ENCODE measurements around the gene AVPR1A.
"Not testable (repeated sequence)": the region's sequence is repeated elsewhere in the genome, so short reads cannot be mapped to it uniquely, and the experiment has no call there.

The AVPR1A gene
- 0 to 0.18 (median 0) reads per million in 4 experiments for total RNA-seq

DNA sequence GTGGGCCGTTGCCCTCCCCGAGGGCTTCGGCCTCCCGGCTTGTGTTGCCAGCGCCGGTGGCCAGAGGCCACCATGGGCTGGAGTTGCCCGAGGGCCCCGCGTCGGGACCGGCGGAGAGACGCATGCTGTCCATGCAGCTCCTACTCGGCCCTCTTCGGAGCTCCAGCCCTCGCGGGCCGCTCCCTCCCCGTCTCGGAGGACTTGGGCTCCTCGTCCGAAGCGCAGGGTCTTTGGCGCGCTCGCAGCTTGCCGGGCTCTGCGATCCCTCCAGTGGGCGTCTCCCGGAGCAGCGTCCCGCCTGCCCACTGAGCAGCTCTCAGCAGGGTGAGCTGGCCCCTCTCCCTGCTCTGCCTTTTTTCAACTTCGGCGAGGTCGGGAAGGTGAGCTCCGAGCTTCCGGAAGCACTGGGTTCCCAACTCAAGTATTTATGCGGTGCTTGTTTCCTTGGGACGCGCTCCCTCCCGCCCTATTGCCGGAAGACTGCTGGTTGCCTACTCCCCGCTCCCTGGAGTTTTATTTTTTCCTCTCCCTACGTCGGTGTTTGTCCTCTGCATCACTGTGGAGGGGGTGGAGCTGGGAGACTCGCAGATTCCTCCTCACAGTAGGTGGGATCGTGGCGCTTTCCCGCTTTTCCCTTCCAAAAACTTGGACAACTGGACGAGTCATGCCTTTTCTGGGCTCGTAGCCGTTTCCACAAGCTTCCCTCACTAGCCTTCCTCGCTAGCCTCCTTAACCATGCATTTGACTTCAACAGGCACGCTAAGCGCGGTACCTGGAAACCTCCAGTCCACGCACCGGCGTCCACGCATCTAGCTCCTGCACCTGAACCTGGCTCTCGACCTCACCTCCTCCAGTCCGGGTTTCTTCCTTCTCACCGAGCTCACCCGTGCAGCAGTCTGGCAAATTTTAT, at the start of gene AVPR1A:
Gene AVPR1A, minus strand, starts transcription at position 489 of the 910 bp plus-strand sequence. Its CDS starts 365 bp downstream, at position 124.
- DNase-seq: no peak

DNA sequence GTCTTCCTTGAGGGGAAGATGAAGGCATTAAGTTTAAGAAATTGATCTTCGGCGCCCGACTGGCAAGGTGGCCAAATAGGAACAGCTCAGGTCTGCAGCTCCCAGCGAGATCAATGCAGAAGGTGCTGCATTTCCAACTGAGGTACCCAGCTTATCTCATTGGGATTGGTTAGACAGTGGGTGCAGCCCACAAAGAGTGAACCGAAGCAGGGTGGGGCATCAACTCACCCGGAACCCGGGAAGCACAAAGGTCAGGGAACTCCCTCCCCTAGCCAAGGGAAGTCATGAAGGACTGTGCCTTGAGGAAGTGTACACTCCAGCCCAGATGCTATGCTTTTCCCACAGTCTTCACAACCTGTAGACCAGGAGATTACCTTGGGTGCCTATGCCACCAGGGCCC, 45.2 kb upstream of the AVPR1A start:
- no peak for DNase-seq

- DNase-seq: no peak
Observed at GRCh38 chr12:63179224-63179623, 28.2 kb upstream of the AVPR1A start.

DNA sequence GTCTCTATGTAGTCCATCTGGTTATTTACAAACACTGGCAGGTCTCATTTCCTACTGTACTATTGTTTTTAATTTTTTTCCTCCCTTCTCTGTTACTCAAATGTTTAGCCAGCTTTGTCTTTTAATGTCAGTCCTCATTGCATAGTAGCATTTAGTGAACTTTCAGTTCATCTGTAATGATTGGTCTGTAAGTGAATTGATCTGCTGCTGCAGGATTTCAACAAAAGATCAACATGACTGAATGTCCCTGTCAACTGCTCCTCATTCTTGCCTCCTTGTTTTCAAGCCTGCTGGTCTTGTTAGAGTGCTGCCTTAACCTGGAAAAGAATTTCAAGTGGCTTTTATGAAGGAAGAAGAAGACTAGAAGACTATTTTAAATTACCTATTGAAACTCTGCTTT, 19.3 kb upstream of the AVPR1A start:
- no peak for DNase-seq

GRCh38 chr12:63167741-63168140, 16.7 kb upstream of the AVPR1A start:
- DNase-seq: not testable (repeated sequence)

DNA sequence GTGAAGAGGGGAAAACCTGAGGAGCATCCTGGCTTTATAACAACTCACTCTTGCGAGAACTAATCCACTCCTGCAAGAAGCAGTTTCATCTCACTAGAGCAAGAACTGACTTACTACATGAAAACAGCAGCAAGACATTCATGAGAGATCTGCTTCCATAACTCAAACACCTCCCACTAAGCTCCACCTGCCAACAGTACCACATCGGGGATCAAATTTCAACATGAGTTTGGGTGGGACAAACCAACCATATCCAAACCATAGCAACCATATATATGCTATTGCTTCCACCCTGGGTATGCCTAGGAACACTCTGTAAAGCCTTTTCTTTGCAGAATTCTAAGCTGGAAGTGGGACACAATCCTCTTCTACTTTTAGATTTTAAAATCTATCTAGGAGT, 13.9 kb upstream of the AVPR1A start:
- DNase-seq: no peak

- DNase-seq: no peak
Observed at GRCh38 chr12:63163541-63163940, 12.5 kb upstream of the AVPR1A start.

GRCh38 chr12:63155375-63155774, 4.4 kb upstream of the AVPR1A start:
- no peak for DNase-seq

DNA sequence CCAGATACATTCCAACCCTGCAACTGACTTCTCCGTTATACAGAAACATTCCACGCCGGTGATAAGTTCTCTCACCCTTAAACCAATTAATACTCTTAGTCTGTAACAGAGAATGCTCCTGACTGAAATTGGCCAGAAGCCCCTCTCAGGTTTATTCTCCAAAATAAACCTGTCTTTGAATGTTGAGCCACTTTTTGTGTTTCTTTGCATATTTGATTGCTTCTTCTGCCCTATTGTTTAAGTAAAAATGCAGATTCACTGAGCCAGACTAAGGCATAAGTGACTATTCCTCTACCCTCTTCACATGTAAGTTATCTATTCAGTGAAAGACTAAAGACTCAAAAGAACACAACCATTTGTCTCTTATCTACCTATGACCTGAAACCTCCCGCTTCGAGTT, 3.6 kb upstream of the AVPR1A start:
- DNase-seq: no peak

DNA sequence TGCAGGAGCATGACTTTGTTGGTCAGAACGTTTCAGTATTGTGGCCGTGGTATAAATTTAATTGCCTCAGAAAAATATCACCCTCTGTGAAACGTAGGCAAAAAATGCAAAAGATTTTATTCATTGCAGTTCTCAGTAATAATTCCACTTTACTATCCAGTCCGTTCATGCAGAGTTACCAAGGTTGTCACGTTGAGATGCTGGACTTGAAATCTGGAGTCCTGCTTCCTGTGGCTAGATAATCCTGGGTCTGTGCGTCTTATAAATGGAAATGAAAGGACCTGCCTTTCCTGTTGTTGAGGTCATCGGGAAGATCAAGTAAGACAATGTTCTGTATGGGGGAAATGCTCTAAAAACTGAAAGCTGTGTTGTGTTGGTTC, 1.3 kb upstream of the AVPR1A start:
- DNase-seq: no peak

DNA sequence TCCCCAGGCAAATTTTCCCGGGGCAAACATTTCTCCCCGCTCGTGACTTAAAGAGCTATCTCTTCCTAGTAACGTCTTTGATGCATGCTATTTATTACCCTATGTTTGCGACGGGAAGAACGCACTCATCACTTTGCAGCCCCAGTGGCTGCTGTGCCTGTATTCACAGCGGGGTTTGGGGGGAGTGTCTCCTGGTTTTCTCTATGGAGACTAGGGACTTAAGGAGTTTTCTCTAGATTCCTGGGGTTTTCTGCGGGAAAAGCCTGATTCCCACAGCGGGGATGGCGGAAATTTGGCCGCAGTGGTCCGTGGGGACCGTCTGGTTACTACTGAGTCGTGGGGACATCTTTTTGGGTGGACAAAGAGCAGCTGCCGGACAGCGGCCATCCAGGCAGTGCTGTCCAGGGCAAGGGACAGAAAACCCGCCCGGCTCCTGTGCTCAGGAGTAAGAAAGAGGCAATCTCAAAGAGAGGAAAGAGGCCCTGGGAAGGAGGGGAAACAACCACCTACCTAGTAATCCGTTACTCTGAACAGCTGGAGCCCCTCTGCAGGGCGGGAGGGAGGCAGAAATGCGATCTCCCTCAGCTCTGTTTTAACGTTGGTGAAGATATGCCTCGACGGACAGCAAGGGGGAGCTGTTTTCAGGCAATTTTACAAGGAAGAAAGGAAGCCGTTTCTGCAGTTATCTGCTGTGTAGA, 771 bp upstream of the AVPR1A start:
- DNase-seq: no peak

DNA sequence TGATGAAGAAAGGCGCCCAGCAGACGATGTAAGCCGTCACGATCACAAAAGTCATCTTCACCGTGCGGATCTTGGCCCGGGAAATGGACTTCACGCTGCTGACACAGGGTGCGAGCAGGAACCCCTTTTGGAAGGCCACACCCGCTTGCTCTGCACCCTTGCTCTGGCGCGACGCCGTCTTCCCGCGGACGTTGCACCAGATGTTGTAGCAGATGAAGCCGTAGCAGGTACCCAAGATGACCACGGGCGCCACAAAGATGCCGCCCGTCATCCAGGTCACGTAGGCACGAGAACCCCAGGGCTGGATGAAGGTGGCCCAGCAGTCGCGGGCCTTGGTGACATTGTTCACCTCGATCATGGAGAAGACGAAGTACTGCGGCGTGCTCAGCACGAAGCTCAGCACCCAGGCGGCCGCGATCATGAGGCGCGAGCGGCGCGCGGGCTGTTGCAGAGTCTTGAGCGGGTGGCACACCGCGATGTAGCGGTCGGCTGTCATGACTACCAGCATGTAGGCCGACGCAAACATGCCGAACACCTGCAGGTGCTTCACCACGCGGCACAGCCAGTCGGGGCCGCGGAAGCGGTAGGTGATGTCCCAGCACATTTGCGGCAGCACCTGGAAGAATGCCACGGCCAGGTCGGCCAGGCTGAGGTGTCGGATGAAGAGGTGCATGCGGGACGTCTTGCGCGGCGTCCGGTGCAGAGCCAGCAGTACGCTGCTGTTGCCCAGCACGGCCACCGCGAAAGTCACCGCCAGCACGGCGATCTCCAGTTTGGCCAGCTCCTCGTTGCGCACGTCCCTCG, 890 bp downstream of the AVPR1A start:
- no peak for DNase-seq

DNA sequence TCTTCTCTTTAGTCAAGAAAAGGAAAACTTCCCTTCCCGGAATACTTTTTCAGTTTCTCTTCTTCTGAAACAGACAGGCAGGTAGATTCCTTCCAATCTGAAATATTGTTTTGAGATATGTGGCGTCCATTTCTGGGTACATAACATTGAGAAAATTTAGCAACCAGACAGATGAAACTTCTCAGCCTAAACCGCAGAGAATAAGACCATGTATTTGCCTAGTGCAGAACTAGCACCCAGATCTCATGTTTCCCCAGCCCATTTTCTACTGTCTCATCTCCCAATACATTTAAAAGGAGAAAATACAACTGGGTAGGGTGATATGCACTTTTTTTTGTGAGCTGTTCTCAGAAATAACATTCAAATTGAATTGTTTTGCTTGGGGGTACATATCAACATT, 6.4 kb downstream of the AVPR1A start:
- DNase-seq: no peak

DNA sequence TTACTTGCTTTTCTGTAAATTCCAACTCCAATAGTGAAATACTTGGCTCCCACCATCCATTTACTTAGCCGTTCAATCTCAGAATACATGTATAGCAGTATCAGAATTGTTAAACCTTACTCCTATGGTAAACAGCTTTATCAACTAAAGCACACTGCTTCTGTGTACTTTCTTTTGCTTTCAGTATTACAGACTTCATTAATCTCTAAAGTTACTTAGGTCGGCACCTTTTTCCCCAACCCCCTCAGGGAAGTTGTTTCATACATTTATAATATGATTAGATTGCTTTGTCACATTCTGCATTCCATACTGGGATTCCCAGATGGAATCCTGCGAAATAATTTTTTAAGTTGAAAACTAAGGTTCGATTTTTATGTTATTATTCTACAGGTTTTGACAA, 12.5 kb downstream of the AVPR1A start:
- DNase-seq: no peak

GRCh38 chr12:63133981-63134380, 17.0 kb downstream of the AVPR1A start:
- no peak for DNase-seq

DNA sequence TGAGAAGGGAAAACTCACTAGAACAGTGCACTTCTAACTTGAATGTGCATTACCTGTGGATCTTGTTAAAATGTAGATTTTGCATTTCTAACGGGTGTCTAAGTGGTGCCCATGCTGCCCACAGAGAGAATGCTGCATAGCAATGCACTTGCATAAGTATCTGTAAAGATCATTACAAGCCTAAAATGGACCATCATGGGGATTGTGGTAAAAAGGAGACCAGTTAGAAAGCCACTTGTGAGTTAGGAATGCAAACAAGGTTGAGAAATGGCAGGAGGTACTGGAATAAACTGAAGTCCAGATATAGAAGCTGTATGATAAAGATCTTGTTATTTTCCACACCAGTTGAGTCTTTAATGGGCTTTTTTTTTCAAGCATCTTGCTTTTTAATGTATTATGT, 18.8 kb downstream of the AVPR1A start:
- no peak for DNase-seq

DNA sequence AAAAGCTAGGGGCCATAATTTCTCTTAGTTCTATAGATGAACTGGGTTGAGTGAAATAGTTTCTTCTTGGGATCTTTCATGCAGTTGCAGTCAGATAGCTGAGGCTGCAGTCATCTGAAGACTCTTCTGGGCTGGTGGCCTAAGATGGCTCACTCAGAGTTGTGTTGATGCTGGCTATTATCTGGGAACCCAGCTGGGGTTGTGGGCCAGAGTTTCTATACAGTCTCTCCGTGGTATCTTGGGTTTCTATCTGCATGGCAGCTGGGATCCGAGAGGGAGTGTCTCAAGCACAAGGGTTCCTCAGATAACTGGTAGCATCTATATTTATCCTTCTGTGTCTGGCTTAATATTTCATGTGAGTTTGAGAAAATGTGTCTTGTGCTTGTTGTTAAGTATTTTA, 21.1 kb downstream of the AVPR1A start:
- DNase-seq: no peak

DNA sequence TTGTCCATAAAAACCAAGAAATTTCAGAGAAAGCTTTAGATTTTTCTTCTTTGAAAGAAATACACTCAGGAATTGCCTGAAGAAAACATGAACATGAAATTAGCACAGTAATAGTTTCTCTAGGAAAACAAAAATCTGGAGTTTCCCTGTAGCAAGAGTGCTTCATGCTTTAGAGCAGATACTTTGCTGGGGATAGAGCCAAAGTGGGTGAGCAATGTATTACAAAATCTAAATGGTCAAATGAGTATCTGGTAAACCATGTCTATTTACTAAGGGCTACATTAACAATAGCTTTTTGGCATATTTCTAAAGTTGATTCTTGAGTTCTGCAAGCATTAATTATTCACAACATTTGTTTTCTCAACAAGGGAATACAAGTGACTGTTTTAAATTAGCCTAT, 26.2 kb downstream of the AVPR1A start:
- DNase-seq: no peak

DNA sequence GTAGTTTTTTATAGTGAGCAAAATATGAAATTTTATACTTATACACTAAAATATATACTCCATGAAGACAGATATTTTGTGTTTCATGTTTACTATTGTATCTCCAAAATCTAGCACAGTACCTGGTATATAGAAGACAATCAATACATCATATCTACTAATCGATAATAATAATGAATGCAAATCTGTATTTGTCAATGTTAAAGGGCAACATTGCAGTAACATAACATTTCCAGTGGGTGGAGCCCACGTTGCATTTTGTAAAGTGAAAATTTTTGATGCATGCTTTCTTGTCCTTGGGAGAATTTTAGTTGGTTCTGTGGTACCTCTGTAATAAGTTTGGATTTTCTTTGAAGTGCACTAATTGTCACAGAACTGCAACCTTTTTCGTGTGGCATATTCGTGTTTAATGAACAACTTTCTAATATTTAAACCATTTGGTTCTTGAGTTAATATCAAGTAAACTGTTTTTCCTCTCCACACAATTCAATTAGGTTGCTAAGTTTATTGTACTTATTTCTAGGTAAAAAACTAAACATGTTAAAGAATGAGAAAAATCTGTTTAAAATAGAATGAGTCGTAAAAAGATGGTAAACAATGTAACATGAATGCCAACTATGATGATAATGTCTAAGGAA, 47.4 kb downstream of the AVPR1A start:
- DNase-seq: no peak

DNA sequence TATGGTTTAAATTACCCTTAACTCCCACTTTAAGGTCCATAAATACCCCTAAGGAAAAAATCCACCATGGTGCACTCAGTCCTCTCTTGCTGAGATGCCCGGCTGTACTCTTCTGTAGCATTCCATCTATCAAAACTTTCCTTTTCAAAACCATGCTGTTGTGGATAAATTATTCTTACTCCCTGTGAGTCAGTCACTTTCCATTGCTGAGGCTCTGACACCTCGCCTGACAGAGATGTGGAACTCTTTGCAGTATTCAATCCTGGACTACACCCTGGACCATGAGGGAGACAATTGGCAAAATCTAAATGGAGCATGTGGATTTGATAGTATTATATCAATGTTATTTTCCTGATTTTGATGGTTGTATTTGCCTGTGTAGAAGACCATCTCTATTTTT, 49.1 kb downstream of the AVPR1A start:
- DNase-seq: no peak

- DNase-seq: no peak
Observed at GRCh38 chr12:63098851-63099250, 52.1 kb downstream of the AVPR1A start.

DNA sequence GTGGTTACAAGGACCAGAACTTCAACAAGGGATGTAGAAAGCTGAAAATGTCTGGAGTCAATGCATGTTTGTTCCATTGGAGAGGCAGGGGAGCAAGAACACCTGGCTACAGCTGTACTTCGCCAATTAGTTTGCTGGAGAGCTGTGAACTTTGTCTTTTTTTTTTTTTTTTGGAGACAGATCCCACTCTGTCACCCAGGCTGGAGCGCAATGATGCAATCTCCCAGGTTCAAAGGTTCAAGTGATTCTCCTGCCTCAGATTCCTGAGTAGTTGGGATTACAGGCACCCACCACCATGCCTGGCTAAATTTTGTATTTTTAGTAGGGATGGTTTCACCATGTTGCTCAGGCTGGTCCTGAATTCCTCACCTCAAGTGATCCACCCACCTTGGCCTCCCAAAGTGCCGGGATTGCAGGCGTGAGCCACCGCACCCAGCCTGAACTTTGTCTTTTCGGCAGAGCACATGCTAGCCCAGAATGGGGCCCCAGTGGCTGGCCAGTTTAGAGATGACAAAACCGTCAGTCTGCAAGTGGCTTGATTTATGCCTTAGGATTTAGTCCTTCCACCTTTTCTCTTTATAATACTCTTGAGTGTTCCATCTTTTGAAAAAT, 55.5 kb downstream of the AVPR1A start:
- no peak for DNase-seq

Data from effector CD8-positive, alpha-beta T cell (primary cell).